ENCODE measurements around the gene SAMD1. TPM values are rescaled to one million over a fixed set of nuclear protein-coding genes. Genes with fewer than 3 reads are reported as not detected.

Gene SAMD1
- total RNA-seq, 1 donor from 2014 or later: 64.7 TPM

GRCh38 chr19:14102102-14102696 lies 11.6 kb upstream of the SAMD1 start:
- no peak for TF ChIP-seq CTCF (IDR thresholded peaks at IDR 0.05; ENCODE audit: unreplicated experiment)
- Mint-ChIP-seq H3K36me3 (ENCODE audit: insufficient read depth) (peaks cover 13% of the 10 kb centered on the region), H3K4me1 (ENCODE audit: low read depth) (no peaks in the 10 kb centered on the region), H3K27ac (no peak overlapping the region), H3K4me3 (ENCODE audit: low read depth) (no peak overlapping the region), H3K27me3 (no peaks in the 10 kb centered on the region), H3K9me3 (ENCODE audit: low read depth) (no peaks in the 10 kb centered on the region)
- DNase-seq (ENCODE audit: low spot score, unreplicated experiment): no peak

DNA sequence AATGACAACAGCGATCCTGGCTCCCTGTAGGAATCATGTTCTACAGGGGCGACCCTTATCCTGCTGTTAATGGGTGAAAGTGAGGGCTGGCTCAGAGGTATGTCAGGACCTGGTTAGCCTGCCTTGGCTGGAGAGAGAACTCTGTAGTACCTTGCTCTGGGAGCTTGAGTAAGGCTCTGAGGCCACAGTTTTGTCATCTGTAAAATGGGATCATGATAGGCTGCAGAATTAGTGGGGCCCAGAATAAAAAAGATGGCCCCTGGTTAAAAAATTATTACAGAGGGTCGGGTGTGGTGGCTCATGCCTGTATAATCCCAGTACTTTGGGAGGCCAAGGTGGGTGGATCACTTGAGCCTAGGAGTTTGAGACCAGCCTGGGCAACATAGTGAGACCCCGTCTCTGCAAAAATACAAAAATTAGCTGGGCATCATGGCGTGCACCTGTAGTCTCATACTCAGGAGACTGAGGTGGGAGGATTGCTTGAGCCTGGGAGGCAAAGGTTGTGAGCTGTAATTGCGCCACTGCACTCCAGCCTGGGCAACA lies 10.5 kb upstream of the SAMD1 start:
- TF ChIP-seq CTCF (IDR thresholded peaks at IDR 0.05; ENCODE audit: unreplicated experiment): no peak
- Mint-ChIP-seq H3K4me3 (ENCODE audit: low read depth) (no peak overlapping the region), H3K27ac (no peak overlapping the region), H3K9me3 (ENCODE audit: low read depth) (no peaks in the 10 kb centered on the region), H3K36me3 (ENCODE audit: insufficient read depth) (peaks cover 15% of the 10 kb centered on the region), H3K4me1 (ENCODE audit: low read depth) (no peaks in the 10 kb centered on the region), H3K27me3 (no peaks in the 10 kb centered on the region)
- no peak for DNase-seq (ENCODE audit: low spot score, unreplicated experiment)

- peaks cover 3% of the 10 kb centered on the region for H3K9me3 Mint-ChIP-seq (ENCODE audit: low read depth)
- DNase-seq (ENCODE audit: low spot score, unreplicated experiment): no peak
- no peak overlapping the region for H3K4me3 Mint-ChIP-seq (ENCODE audit: low read depth)
- no peak for TF ChIP-seq CTCF (IDR thresholded peaks at IDR 0.05; ENCODE audit: unreplicated experiment)
- no peaks in the 10 kb centered on the region for H3K4me1 Mint-ChIP-seq (ENCODE audit: low read depth)
- H3K27ac Mint-ChIP-seq: no peak overlapping the region
- H3K27me3 Mint-ChIP-seq: no peaks in the 10 kb centered on the region
- peaks cover 21% of the 10 kb centered on the region for H3K36me3 Mint-ChIP-seq (ENCODE audit: insufficient read depth)
Measured at GRCh38 chr19:14097532-14098151, 7.1 kb upstream of the SAMD1 start.

DNA sequence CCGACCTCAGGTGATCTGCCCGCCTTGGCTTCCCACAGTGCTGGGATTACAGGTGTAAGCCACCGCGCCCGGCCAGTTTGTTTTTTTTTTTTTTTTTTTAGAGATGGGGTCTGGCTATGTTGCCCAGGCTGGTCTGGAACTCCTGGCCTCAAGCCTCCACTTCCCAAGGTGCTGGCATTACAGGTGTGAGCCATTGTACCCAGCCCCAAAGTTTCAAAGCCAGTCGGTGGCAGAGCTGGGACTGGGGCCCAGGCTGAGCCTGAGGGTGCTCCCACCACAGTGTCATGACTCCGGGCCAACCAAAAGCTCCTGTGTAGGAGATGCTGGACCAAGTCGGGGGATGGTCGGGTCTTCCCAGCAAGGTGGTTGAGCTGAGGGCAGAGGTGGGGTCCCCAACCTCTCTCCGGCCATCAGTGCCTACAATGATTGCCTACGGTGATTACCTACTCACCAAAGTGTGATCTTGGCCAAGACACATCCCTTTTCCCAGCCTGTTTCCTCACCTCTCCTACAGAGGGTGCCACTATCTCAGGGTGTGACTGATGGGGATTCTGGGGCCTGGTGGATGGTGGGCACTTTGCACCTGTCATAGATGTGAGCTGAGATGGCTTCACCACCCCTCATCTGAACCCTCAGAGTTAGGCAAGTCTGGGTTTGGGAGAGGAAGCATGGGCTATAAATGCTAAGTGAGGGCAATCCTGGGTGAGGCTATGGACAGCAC lies 5.9 kb upstream of the SAMD1 start:
- peaks cover 21% of the 10 kb centered on the region for H3K36me3 Mint-ChIP-seq (ENCODE audit: insufficient read depth)
- no peak for DNase-seq (ENCODE audit: low spot score, unreplicated experiment)
- peaks cover 3% of the 10 kb centered on the region for H3K9me3 Mint-ChIP-seq (ENCODE audit: low read depth)
- no peak overlapping the region for H3K4me3 Mint-ChIP-seq (ENCODE audit: low read depth)
- H3K27ac Mint-ChIP-seq: no peak overlapping the region
- no peak for TF ChIP-seq CTCF (IDR thresholded peaks at IDR 0.05; ENCODE audit: unreplicated experiment)
- H3K4me1 Mint-ChIP-seq (ENCODE audit: low read depth): peaks cover 7% of the 10 kb centered on the region
- H3K27me3 Mint-ChIP-seq: no peaks in the 10 kb centered on the region

DNA sequence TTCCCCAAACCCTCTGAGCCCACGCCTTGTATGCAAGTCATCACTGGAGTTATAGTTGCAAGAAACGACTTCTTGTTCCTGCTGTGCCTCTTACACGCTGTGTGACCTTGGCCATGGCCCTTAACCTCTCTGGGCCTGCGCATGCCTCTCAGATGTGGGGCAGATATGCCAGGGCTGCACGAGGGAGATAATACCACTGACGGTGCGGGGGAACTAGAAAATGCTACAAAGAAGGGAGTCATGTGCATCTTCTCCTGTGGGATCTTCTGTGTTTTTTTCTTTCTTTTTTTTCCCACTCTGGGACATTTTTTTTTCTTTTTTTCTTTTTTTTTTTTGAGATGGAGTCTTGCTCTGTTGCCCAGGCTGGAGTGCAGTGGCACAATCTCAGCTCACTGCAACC lies 4.3 kb upstream of the SAMD1 start:
- peaks cover 3% of the 10 kb centered on the region for H3K9me3 Mint-ChIP-seq (ENCODE audit: low read depth)
- DNase-seq (ENCODE audit: low spot score, unreplicated experiment): no peak

More for the DNA sequence above, 4.3 kb upstream of the SAMD1 start:
- Mint-ChIP-seq H3K36me3 (ENCODE audit: insufficient read depth) (peaks cover 18% of the 10 kb centered on the region), H3K4me3 (ENCODE audit: low read depth) (no peak overlapping the region), H3K27me3 (no peaks in the 10 kb centered on the region), H3K4me1 (ENCODE audit: low read depth) (peaks cover 8% of the 10 kb centered on the region), H3K27ac (no peak overlapping the region)
- no peak for TF ChIP-seq CTCF (IDR thresholded peaks at IDR 0.05; ENCODE audit: unreplicated experiment)
